Hepatocyte (in vitro differentiated cells): Measurements from ENCODE around the gene CLEC16A. TPM values are rescaled to one million over a fixed set of nuclear protein-coding genes. Genes with fewer than 3 reads are reported as not detected.

Experiments used
- DNase-seq: peaks from one replicate; pipeline ENCODE4 v3.0.0-alpha.2; 2016; ENCODE audit warnings: low spot score
- H2AFZ ChIP-seq: fragments of 200-600 bp; sonication (generic); 2 replicates; pipeline ENCODE4 v1.6.0; 2016; ENCODE audit warnings: antibody characterized with exemption, mild to moderate bottlenecking
- H3K27ac ChIP-seq: fragments of 200-600 bp; sonication (generic); 2 replicates; pipeline ENCODE4 v1.5.1; 2016; ENCODE audit warnings: mild to moderate bottlenecking
- H3K27me3 ChIP-seq: fragments of 200-600 bp; sonication (generic); 2 replicates; pipeline ENCODE4 v1.6.1; 2016
- H3K36me3 ChIP-seq: fragments of 200-600 bp; sonication (generic); replicated peaks from 2 replicates; pipeline ENCODE4 v1.5.1; 2016; ENCODE audit warnings: low read depth; ENCODE audit not compliant: insufficient read depth
- H3K4me1 ChIP-seq: fragments of 200-600 bp; sonication (generic); 2 replicates; pipeline ENCODE4 v1.5.1; 2016; ENCODE audit warnings: mild to moderate bottlenecking, moderate library complexity; ENCODE audit not compliant: insufficient read depth
- H3K4me2 ChIP-seq: fragments of 200-600 bp; sonication (generic); 2 replicates; pipeline ENCODE4 v1.6.0; 2016
- H3K4me3 ChIP-seq: fragments of 200-600 bp; sonication (generic); 2 replicates; pipeline ENCODE4 v1.5.1; 2016; ENCODE audit warnings: mild to moderate bottlenecking
- H3K79me2 ChIP-seq: fragments of 200-600 bp; sonication (generic); 2 replicates; pipeline ENCODE4 v1.6.0; 2017; ENCODE audit warnings: mild to moderate bottlenecking
- H3K9me2 ChIP-seq: fragments of 200-600 bp; sonication (generic); replicated peaks from 2 replicates; pipeline ENCODE4 v1.6.0; 2017; ENCODE audit warnings: mild to moderate bottlenecking; ENCODE audit not compliant: insufficient read depth
- H3K9me3 ChIP-seq: fragments of 200-600 bp; sonication (generic); 2 replicates; pipeline ENCODE4 v1.5.1; 2016; ENCODE audit warnings: low read depth, mild to moderate bottlenecking
- H4K20me1 ChIP-seq: fragments of 200-600 bp; sonication (generic); 2 replicates; pipeline ENCODE4 v1.6.0; 2016; ENCODE audit warnings: mild to moderate bottlenecking; ENCODE audit not compliant: insufficient read depth, poor library complexity, severe bottlenecking
- CTCF ChIP-seq: fragments of 200-600 bp; sonication (generic); IDR thresholded peaks from 2 replicates; pipeline ENCODE4 v1.5.1; 2016; ENCODE audit warnings: antibody characterized with exemption, mild to moderate bottlenecking; ENCODE audit not compliant: poor library complexity
- EZH2 ChIP-seq: fragments of 200-600 bp; sonication (generic); IDR thresholded peaks from 2 replicates; pipeline ENCODE4 v1.6.1; 2016; ENCODE audit warnings: antibody characterized with exemption, mild to moderate bottlenecking, borderline replicate concordance
- EZH2phosphoT487 ChIP-seq: fragments of 200-600 bp; sonication (generic); IDR thresholded peaks from one replicate; pipeline ENCODE4 v1.6.1; 2018; ENCODE audit warnings: antibody characterized with exemption, mild to moderate bottlenecking, low read depth, moderate library complexity; ENCODE audit not compliant: unreplicated experiment, severe bottlenecking
- WGBS: methylation state at CpG from one replicate; pipeline ENCODE4 v1.1.6; 2016; ENCODE audit warnings: low lambda C conversion rate; ENCODE audit errors: missing lambda C conversion rate; 5-methylcytosine and 5-hydroxymethylcytosine counted together
- polyA plus RNA-seq: library from polyadenylated mRNA; unstranded; fragments of >200 nt; fragmentation: Nextera tagmentation; extraction: Ambion mirVana; gene quantifications from 2 replicates; pipeline ENCODE4 v1.2.1, GENCODE V29; 2016
- total RNA-seq: library from RNA; depleted of rRNA; stranded (reverse); fragments of >200 nt; gene quantifications from 2 replicates; pipeline ENCODE4 v1.2.3, GENCODE V29; 2014

CLEC16A gene
- total and polyA plus RNA-seq, 2 experiments from 2014 or later = 22.3 to 22.6 TPM

- Histone ChIP-seq H3K4me2 (no peak overlapping the region), H3K4me3 (no peak overlapping the region), H3K9me3 (no peaks in the 10 kb centered on the region), H3K9me2 (no peaks in the 10 kb centered on the region), H3K79me2 (no peaks in the 10 kb centered on the region), H3K27ac (no peak overlapping the region), H3K36me3 (no peaks in the 10 kb centered on the region), H3K4me1 (no peaks in the 10 kb centered on the region), H4K20me1 (no peaks in the 10 kb centered on the region), H3K27me3 (no peaks in the 10 kb centered on the region), H2AFZ (no peak overlapping the region)
- DNase-seq = no peak
- 70% methylated on average over 4 of the region's 4 CpGs for WGBS
- TF ChIP-seq EZH2phosphoT487 = no peak
- no peak for TF ChIP-seq EZH2
- no peak for TF ChIP-seq CTCF
These were observed 53.1 kb downstream of the CLEC16A start for GRCh38 chr16:10997485-10997884.

DNA sequence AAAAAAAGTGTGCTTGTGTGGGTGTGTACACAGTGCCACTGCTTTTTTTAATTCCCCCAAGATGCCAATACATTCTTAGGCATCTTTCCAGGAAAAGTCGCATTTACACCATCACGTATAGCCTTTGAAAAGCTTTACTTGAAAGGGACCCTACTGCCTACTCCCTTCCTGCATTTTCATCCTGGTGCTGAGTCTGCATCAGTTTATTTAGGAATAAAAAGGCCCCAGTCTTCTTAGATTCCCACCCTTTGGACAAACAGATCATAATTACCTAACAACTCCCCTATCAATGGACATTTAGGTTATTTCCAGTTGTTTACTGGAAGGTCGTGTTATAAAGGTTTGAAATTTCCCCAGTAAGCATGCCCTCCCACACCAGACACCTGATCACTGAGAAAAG, 54.9 kb downstream of the CLEC16A start:
- H3K27ac ChIP-seq = no peak overlapping the region
- no peaks in the 10 kb centered on the region for H3K9me2 ChIP-seq
- no peak overlapping the region for H2AFZ ChIP-seq
- TF ChIP-seq CTCF = no peak
- TF ChIP-seq EZH2phosphoT487 = no peak
- TF ChIP-seq EZH2 = no peak
- no peaks in the 10 kb centered on the region for H3K27me3 ChIP-seq
- H3K79me2 ChIP-seq = no peaks in the 10 kb centered on the region
- no peaks in the 10 kb centered on the region for H4K20me1 ChIP-seq
- no peak overlapping the region for H3K4me2 ChIP-seq
- 69% methylated on average over 3 of the region's 3 CpGs for WGBS
- H3K4me3 ChIP-seq = no peak overlapping the region
- no peaks in the 10 kb centered on the region for H3K36me3 ChIP-seq
- no peaks in the 10 kb centered on the region for H3K4me1 ChIP-seq
- H3K9me3 ChIP-seq = no peaks in the 10 kb centered on the region
- DNase-seq = no peak

- WGBS = 75% methylated on average over 7 of the region's 7 CpGs
- Histone ChIP-seq H3K27ac (no peak overlapping the region), H3K36me3 (no peaks in the 10 kb centered on the region), H3K4me2 (no peak overlapping the region), H3K27me3 (no peaks in the 10 kb centered on the region), H3K4me3 (no peak overlapping the region), H4K20me1 (no peaks in the 10 kb centered on the region), H3K4me1 (no peaks in the 10 kb centered on the region), H3K79me2 (no peaks in the 10 kb centered on the region), H2AFZ (no peak overlapping the region), H3K9me2 (no peaks in the 10 kb centered on the region), H3K9me3 (no peaks in the 10 kb centered on the region)
- no peak for TF ChIP-seq EZH2
- TF ChIP-seq EZH2phosphoT487 = no peak
- no peak for TF ChIP-seq CTCF
- DNase-seq = no peak
These were observed 57.2 kb downstream of the CLEC16A start for GRCh38 chr16:11001611-11002010.

- Histone ChIP-seq H3K9me2 (no peaks in the 10 kb centered on the region), H3K4me1 (no peaks in the 10 kb centered on the region)
These were observed 58.8 kb downstream of the CLEC16A start for GRCh38 chr16:11003141-11003540.

More at GRCh38 chr16:11003141-11003540, 58.8 kb downstream of the CLEC16A start:
- TF ChIP-seq CTCF (no peak), EZH2phosphoT487 (no peak), EZH2 (no peak)
- Histone ChIP-seq H3K9me3 (no peaks in the 10 kb centered on the region), H3K27ac (no peak overlapping the region), H3K36me3 (no peaks in the 10 kb centered on the region), H3K4me2 (no peak overlapping the region), H2AFZ (no peak overlapping the region), H3K79me2 (no peaks in the 10 kb centered on the region), H3K27me3 (no peaks in the 10 kb centered on the region), H3K4me3 (no peak overlapping the region), H4K20me1 (no peaks in the 10 kb centered on the region)
- 95% methylated on average over 16 of the region's 16 CpGs for WGBS
- DNase-seq = no peak
